Measurements from ENCODE around the gene PLBD2.

DNA sequence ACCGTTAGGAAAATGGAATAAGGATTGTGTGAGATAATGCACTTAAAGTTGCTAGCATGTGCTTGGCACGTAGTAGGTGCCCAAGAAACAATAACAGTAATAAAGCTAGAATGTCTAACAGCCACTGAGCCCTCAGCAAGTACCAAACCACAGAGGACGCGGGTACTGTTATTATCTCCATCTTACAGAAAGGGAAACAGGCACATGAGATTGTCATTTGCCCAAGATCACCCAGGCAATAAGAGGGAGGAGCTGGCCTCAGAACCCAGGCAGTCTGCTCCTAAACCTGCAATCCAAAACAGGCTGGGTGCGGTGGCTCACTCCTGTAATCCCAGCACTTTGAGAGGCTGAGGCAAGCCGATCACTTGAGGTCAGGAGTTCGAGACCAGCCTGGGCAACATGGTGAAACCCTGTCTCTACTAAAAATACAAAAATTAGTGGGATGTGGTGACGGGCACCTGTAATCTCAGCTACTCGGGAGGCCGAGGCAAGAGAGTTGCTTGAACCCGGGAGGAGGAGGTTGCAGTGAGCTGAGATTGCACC lies 50.4 kb downstream of the PLBD2 start:
- no peak for TF ChIP-seq POLR2A (IDR thresholded peaks at IDR 0.05)
- TF ChIP-seq CTCF (IDR thresholded peaks at IDR 0.05): no peak
